Measurements from ENCODE around the gene NDRG4. TPM values are rescaled to one million over a fixed set of nuclear protein-coding genes. Genes with fewer than 3 reads are reported as not detected.
A peak's percentile ranks its signal among the peaks of the same experiment; 100 is the strongest.

Gene NDRG4
- total RNA-seq, 4 donors from 2014 or later = 9.5 to 47.0 (median 21.3) TPM

DNA sequence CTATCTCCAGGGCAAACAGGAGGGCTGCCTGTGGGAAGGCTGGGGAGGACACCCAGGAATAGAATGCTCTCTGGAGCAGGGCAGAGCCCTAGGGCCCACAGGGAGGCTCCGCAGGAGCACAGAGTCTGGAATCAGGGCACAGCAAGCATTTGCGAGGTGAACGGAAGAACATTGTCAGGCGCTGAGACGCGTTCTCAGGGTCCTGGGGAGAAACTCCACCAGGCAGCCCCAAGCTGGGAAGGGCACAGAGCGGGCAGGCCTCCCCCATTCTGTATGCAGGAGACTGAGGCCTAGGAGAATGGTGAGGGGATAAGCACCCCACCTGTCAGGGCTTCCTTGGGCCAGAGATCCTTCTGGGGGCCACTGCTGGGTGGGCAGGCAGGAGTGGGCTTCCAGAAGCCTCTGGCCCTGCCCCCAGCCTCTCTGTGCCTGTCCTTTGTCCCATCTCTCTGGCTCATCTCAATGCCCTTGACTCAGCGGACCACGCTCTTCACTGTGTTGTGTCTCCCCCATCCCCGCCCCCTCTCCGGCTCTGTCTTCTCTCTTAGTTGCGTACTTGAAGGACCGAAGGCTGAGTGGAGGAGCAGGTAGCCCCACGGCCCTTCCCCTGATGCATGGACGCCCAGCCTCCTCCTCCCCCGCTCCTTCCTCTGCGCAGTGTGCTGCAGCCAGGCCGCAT is 10.3 kb downstream of the NDRG4 start:
- DNase-seq (ENCODE audit: low spot score) (no peak), ATAC-seq (ENCODE audit: low FRiP score) (no peak)
- TF ChIP-seq, protein P1, sequence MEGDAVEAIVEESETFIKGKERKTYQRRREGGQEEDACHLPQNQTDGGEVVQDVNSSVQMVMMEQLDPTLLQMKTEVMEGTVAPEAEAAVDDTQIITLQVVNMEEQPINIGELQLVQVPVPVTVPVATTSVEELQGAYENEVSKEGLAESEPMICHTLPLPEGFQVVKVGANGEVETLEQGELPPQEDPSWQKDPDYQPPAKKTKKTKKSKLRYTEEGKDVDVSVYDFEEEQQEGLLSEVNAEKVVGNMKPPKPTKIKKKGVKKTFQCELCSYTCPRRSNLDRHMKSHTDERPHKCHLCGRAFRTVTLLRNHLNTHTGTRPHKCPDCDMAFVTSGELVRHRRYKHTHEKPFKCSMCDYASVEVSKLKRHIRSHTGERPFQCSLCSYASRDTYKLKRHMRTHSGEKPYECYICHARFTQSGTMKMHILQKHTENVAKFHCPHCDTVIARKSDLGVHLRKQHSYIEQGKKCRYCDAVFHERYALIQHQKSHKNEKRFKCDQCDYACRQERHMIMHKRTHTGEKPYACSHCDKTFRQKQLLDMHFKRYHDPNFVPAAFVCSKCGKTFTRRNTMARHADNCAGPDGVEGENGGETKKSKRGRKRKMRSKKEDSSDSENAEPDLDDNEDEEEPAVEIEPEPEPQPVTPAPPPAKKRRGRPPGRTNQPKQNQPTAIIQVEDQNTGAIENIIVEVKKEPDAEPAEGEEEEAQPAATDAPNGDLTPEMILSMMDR (IDR thresholded peaks at IDR 0.05) = no peak

DNA sequence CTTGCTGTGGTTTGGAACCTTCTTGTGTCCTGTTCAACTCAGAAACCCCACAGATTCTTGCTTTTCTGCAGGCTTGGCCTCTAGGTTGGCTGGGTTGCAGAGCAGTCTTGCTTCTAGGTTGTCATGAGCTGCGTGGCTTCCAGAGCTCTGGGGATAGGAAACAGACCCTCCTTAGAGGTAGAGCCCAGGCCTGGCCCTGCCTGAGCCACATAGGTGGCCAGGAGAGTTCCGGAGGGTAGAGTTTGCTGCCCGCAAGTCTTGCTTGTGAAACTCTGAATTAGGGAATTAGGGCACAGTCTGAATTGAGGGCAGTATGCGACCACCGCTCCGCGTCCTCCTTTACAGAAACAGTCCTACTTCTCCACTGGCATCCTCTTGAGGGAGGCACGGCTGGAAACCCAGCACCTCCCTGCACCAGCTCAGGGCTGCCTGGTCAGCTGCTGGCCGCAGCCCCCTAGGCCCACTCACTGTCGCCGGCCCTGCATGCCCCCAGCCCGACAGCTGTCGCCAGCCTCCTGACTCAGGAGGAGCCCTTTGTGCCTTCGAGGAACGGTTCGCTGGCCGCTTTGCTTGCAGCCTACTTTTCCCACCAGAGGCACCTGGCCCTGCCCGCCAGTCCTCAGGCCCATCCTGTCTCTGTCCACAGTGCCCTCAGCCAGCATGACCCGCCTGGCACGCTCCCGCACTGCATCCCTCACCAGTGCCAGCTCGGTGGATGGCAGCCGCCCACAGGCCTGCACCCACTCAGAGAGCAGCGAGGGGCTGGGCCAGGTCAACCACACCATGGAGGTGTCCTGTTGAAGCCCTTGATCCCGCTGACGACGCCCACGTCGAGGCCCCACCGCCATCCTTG is 11.1 kb downstream of the NDRG4 start:
- no peak for DNase-seq (ENCODE audit: low spot score)
- ATAC-seq (ENCODE audit: low FRiP score) = no peak
- TF ChIP-seq, protein P1 (IDR thresholded peaks at IDR 0.05) = no peak

DNA sequence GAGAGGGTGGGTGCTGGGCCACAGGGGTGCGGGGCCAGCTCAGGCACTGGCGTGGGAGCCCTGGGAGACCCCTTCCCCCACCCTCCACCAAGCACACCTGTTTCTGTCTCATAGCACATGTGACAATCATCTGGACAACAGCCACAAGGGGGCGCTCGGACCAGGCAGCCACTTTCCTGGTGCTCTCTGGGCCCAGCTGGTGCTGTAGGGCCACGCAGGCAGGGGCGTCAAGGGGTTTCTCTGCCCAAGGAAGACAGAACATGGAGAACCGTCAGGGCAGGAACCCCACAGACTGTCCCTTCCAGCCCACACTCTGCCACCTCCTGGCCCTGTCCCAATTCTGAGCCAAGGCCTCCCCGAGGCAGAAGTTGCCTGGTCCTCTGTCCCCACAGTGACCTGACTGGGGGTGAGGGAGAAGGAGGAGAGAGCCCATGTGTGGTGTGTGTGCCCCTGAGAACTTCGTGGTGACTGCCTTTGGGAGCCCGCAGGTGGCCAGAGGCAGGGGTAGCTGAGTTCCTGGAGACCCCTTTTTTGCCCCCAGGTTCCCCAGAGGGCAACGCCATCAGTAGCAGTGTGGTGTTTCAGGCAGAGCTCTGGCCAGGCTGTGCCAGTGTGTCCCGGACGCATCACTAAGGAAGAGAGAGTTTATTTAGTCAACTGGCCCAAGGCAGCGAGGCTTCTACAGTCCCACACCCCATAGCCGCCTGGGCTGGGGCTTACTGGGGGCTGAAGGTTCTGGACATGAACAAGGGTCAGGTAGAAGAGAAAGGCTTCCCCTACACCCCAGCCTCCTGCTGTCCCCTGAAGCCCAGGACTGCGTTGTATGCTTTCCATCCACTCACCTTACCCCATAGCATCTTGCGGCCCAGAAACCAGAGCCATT is 12.2 kb downstream of the NDRG4 start:
- TF ChIP-seq, protein P1 (IDR thresholded peaks at IDR 0.05) = peak in 1 of 3 donors; percentile 14
- DNase-seq (ENCODE audit: low spot score) = peak; percentile 81
- no peak for ATAC-seq (ENCODE audit: low FRiP score)

DNA sequence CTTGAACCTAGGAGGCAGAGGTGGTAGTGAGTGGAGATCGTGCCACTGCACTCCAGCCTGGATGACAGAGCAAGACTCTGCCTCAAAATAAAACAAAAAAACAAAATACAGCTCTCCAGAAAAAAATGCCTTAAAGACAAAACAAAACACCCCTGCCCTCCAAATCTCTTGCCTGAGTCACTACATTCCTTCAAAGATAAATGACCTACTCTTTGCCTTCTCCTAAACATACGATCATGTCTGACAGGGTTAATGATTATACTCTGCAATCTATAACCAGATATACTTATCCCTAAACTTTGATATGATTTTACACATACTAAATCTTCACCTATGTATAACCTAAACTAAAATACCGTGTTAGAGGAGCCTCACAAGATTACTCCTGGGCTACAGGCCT is 13.9 kb downstream of the NDRG4 start:
- no peak for ATAC-seq (ENCODE audit: low FRiP score)
- TF ChIP-seq, protein P1 (IDR thresholded peaks at IDR 0.05) = no peak

DNA sequence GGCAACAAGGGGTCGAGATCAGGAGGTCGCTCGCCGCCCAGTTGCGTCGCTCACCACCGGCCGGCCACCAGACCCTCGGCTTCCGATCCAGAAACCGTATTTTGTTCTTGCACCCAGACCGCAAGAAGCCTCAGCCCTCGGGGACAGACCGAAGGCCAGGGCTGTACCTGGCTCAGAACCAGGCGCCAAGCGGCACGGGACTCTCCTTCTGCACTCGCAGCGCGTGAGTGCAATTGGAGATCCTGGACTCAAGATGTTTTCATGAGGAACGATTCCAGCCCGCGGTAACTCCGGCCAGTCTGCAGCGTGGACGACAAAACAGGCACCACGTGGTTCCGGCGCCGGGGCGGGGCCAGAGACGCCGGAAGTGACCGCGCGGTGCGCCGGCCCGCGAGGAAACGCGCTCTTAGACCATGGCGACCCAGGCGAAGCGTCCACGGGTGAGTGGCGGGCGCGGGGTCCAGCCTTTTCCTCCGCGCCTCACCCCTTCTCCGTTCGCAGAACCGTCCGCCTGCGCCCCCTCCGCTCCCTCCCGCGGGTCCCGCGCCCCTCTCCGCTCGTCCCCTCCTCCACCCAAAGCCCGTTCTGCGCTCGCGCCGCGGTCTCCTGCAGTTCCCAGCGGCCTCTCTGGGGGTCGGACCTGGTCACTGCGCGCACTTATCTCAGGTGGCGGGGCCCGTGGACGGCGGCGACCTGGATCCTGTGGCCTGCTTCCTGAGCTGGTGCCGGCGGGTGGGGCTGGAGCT is 15.4 kb downstream of the NDRG4 start, which contains the start of gene SETD6:
SETD6 (plus strand) TSS at position 393 of the 746 bp plus-strand sequence; CDS start at position 414, 21 bp downstream.
- peak; percentile 91 for ATAC-seq (ENCODE audit: low FRiP score)
- TF ChIP-seq, protein P1 (IDR thresholded peaks at IDR 0.05) = no peak
- peak; percentile 66 for DNase-seq (ENCODE audit: low spot score)

More for the DNA sequence above, 13.9 kb downstream of the NDRG4 start:
- no peak for DNase-seq (ENCODE audit: low spot score)

All from omental fat pad (tissue), 4 donors.